AG04450 (cell line): ENCODE results near the gene CA6. TPM values are rescaled to one million over a fixed set of nuclear protein-coding genes. Genes with fewer than 3 reads are reported as not detected.
"Not testable (repeated sequence)": the region's sequence is repeated elsewhere in the genome, so short reads cannot be mapped to it uniquely, and the experiment has no call there.

Experiments
- CTCF ChIA-PET: fragments of 300-600, 350-600 bp; formaldehyde crosslinking; extraction: SDS; loops from one replicate; lab custom pipeline; 2022; ENCODE audit warnings: antibody characterized with exemption, inconsistent platforms; lab: Charles Lee
- POLR2A ChIA-PET: fragments of 350-600 bp; formaldehyde crosslinking; extraction: SDS; loops from one replicate; lab custom pipeline; 2021; ENCODE audit warnings: antibody characterized with exemption, inconsistent platforms; lab: Yijun Ruan, JAX
- DNase-seq: peaks from one replicate; pipeline ENCODE4 v3.0.0-alpha.2; 2011; ENCODE audit warnings: low read depth, low spot score
- H3K27ac ChIP-seq: one replicate; pipeline ENCODE4 v1.5.1; 2012; ENCODE audit warnings: low read depth, low read length, control low read depth
- H3K27me3 ChIP-seq: one replicate; pipeline ENCODE4 v1.6.0; 2012; ENCODE audit warnings: low read length; ENCODE audit not compliant: control insufficient read depth, insufficient read depth
- H3K4me3 ChIP-seq: 2 replicates; pipeline ENCODE4 v1.5.1; 2011; ENCODE audit warnings: mild to moderate bottlenecking, low read depth, low read length, control low read depth
- H3K9me3 ChIP-seq: 2 replicates; pipeline ENCODE4 v1.5.1; 2012; ENCODE audit warnings: low read length; ENCODE audit not compliant: control insufficient read depth, insufficient read depth
- polyA plus RNA-seq: library from polyadenylated mRNA; depleted of rRNA; stranded (reverse); fragments of >200 nt; gene quantifications from 2 replicates; pipeline ENCODE4 v1.2.3, GENCODE V29; 2011
- TF ChIP-seq, protein P1 (sequence below): IDR thresholded peaks from 2 replicates; pipeline ENCODE4 v1.5.1; 2011; ENCODE audit warnings: low read depth, low read length, control low read depth, inconsistent platforms

The CA6 gene
- polyA plus RNA-seq, 1 experiment = not detected

DNA sequence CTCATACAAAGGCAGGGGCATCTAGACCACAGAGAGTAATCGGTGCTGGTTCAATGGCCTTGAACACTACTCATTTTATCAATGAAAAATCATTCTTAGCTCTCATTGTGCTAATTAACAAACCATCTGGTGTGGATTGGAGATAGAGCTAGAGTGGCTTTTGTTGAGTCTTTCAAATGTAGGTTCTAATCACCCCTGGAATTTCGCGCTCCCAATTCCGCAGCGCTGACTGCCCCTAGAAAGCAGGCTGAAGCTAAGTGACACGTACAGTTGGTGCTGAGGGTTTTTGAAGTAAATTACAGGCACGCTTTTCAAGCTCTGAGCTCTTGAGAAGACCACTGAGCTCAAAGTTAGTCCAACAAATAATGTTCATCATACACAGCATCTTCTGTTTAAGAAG, 31.2 kb upstream of the CA6 start:
- POLR2A ChIA-PET = no interaction called here
- Histone ChIP-seq H3K9me3 (peaks cover 7% of the 10 kb centered on the region; the same call in 1 of the 2 replicates), H3K27me3 (no peaks in the 10 kb centered on the region), H3K4me3 (no peak overlapping the region), H3K27ac (no peak overlapping the region)
- DNase-seq = no peak
- CTCF ChIA-PET = interaction anchor here (1.0 to 9.5 kb wide), 8 partner anchors 56 to 196 kb away, joined by 3 to 162 read pairs (median 6); no protein-coding TSS in a partner anchor
- TF ChIP-seq, protein P1, sequence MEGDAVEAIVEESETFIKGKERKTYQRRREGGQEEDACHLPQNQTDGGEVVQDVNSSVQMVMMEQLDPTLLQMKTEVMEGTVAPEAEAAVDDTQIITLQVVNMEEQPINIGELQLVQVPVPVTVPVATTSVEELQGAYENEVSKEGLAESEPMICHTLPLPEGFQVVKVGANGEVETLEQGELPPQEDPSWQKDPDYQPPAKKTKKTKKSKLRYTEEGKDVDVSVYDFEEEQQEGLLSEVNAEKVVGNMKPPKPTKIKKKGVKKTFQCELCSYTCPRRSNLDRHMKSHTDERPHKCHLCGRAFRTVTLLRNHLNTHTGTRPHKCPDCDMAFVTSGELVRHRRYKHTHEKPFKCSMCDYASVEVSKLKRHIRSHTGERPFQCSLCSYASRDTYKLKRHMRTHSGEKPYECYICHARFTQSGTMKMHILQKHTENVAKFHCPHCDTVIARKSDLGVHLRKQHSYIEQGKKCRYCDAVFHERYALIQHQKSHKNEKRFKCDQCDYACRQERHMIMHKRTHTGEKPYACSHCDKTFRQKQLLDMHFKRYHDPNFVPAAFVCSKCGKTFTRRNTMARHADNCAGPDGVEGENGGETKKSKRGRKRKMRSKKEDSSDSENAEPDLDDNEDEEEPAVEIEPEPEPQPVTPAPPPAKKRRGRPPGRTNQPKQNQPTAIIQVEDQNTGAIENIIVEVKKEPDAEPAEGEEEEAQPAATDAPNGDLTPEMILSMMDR = no peak

DNA sequence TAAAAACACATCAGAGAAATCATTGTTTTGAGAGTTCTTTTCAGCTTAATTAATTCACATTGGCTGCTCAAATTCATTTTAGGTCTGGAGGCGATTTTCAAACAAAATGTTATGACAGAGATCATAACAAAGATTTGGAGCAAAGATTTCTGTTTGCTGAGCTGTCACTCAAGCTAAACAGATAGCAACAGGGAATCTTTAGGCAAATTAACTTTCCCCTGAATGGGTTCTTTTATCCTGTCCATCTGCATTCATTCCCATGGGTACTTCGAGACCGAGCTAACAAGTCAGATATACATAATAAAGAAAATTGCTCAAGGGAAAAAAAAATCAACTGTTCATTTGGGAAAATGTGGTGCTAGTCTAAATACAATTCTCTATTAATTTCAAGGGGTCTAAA, 30.2 kb upstream of the CA6 start:
- ChIA-PET CTCF (interaction anchor here (0.8 to 9.5 kb wide), 9 partner anchors 57 to 195 kb away, joined by 3 to 162 read pairs (median 5); no protein-coding TSS in a partner anchor), POLR2A (no interaction called here)
- peaks cover under 1% of the 10 kb centered on the region; the same call in 1 of the 2 replicates for H3K9me3 ChIP-seq
- no peaks in the 10 kb centered on the region for H3K27me3 ChIP-seq
- H3K4me3 ChIP-seq = no peak overlapping the region
- no peak for DNase-seq
- no peak overlapping the region for H3K27ac ChIP-seq
- TF ChIP-seq, protein P1 = no peak

DNA sequence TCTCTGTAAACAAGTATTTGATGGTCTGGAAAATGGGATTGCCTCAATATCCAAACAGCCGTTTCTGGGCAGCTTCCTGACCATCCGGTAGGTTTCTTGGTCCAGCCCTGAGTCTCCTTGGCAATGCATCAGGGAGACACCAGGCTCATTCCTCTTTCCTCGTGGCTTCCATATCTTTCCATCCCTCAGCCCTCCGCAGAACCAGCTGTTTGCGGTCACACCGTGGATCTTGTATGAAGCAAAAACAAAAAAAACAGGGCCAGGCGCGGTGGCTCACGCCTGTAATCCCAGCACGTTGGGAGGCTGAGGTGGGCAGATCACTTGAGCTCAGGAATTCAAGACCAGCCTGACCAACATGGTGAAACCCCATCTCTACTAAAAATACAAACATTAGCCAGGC, 28.1 kb upstream of the CA6 start:
- H3K4me3 ChIP-seq, H3K27me3 ChIP-seq, H3K27ac ChIP-seq, DNase-seq, POLR2A ChIA-PET, H3K9me3 ChIP-seq: not testable (repeated sequence)
- CTCF ChIA-PET = interaction anchor here (0.5 to 9.5 kb wide), 14 partner anchors 10 to 570 kb away, joined by 3 to 162 read pairs (median 5); no protein-coding TSS in a partner anchor

DNA sequence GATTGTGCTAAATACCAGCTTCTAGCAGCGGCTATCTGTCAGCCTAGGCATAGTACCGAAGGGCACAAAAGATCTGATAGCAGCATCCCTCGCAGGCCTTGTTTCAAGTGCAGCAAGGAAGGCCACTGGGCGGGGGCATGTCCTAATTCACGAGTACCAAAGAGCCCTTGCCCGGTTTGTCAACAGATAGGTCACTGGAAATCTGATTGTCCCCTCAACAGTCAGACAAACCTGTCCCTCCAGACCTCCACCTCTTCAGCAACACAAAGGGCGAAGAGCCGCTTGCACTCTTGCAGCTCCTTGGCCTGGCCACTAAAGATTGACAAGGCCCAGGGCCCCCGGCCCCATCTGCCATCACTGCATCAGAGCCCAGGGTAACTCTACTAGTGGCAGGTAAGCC, 22.7 kb upstream of the CA6 start:
- Histone ChIP-seq H3K9me3 (no peaks in the 10 kb centered on the region), H3K27ac (no peak overlapping the region), H3K4me3 (no peak overlapping the region), H3K27me3 (peaks cover 20% of the 10 kb centered on the region)
- no peak for DNase-seq
- TF ChIP-seq, protein P1 = no peak
- CTCF ChIA-PET = interaction anchor here (1.8 kb wide), 2 partner anchors 82 to 179 kb away, joined by 3 to 10 read pairs; no protein-coding TSS in a partner anchor
- POLR2A ChIA-PET = no interaction called here

DNA sequence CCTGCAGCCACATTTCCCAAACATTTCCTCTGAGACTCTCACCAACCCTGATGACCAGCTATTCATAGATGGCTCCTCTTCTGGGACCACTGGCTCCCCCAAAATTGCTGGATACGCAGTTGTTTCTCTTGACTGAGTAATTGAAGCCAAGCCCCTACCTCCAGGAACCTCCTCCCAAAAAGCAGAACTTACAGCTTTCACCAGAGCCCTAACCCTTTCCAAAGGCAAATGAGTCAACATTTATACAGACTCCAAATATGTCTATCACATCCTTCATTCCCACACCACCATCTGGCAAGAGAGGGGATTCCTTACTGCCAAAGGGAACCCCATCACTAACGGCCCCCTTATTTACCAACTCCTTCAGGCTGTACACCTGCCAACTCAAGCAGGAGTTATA, 20.3 kb upstream of the CA6 start:
- POLR2A ChIA-PET = no interaction called here
- TF ChIP-seq, protein P1 = no peak

More for the DNA sequence above, 20.3 kb upstream of the CA6 start:
- CTCF ChIA-PET = interaction anchor here (0.9 to 1.8 kb wide), 2 partner anchors 80 to 176 kb away, joined by 3 to 10 read pairs; no protein-coding TSS in a partner anchor
- no peak overlapping the region for H3K4me3 ChIP-seq
- DNase-seq = no peak
- H3K9me3 ChIP-seq = no peaks in the 10 kb centered on the region
- peaks cover 20% of the 10 kb centered on the region for H3K27me3 ChIP-seq
- no peak overlapping the region for H3K27ac ChIP-seq
